Stimulated activated CD8-positive, alpha-beta memory T cell treated with anti-CD3 and anti-CD28 coated beads, Interleukin-2, amount 100 ng/mL, for 1 hour (primary cell): ENCODE measurements around the gene NDUFS6.
"Not testable (repeated sequence)": the region's sequence is repeated elsewhere in the genome, so short reads cannot be mapped to it uniquely, and the experiment has no call there.

Source experiments
- DNase-seq, 2 donors: peaks; one replicate each; pipeline ENCODE4 v3.0.0-alpha.2; 2020; ENCODE audit warnings: low read depth in 2 of 2

NDUFS6 gene

DNA sequence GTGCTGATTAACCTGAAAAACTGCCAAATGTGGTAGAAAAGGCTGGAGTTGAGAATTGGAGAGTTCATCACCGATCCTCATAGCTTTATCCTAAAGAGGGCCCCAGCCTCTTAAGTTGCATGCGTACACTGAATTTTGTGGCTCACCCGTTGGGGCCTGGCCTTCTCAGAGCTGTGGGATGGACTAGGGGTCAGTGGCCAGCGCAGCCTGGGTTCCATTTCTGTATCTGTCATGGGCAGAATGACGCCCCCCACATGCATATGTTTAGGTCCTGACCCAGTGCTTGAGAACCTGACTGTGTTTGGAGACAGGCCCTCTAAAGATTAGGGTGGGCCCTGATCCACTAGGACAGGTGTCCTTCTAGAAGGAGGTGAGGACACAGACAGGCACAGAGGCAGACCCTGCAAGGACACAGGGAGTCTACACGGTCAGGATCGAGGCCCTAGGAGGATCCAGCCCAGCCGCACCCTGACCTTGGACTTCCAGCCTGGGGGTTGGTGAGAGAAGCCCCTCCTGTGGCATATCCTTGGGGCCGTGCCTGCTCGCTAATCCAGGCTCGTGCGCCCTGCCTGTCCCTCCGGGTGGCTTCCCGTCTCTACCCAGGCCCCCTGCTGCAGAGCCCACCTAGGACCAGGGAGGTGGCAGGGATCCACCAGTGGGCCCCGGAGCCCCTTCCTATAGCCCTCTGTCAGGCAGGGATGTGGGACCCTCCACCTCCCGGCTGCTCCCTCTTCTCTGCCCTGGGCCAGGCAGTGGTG, 32.2 kb downstream of the NDUFS6 start:
- DNase-seq: no peak

DNA sequence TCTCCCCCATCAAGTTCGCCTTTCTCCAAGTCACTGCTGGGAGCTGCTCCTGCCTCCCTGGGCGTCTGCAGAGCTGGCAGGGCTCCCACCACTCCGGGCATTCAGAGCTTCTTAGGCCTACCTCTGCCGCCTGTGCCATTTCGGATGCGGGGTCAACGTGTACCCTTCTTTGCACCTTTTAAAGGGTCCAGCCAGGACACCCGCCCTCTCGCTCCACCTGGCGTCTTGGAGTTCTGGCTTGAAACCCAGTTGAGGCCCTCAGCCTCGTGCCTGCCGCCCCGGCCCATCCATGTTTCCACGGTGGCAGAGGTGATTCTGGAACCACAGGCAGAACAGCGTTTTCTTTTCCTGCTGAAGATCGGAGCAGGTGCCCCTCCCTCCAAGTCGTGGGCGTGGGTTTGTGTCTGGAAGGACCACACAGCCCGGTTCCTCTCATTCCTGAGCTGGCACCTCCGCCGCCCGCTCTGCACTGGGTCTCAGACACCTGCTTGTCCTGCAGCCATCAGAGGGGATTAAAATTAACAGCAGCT, 32.9 kb downstream of the NDUFS6 start:
- no peak for DNase-seq

DNA sequence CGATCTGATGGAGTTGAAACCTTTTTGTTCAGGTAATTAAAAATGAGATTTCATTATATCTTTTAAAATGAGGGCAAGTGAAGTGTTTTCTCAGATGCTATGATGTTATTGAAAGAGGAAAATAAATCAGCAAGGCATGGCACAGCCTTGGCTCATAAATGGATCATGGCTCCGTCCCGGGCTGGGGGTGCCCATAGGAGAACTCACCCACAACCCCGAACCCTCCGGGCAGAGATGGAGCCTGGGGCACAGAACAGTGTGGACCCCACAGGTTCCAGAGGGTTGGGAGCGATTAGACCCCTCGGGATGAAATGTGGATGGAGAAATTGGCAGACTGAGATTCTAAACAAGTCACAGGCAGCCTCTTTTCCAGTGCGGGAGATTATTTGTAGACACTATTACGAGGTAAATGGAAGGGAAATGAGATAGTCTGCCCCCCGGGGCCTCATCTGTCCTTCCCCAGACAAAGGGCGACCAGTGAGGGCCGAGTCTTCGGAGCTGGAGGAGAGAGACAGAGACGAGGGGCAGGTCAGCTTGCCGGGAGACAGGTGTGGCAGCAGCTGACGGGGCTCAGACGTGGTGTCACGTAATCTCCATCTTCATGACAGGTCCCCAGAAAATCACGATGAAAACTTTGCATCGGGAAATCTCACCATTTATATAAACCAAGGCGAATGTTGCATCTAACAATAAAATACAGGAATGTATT, 33.7 kb downstream of the NDUFS6 start:
- DNase-seq: no peak

DNA sequence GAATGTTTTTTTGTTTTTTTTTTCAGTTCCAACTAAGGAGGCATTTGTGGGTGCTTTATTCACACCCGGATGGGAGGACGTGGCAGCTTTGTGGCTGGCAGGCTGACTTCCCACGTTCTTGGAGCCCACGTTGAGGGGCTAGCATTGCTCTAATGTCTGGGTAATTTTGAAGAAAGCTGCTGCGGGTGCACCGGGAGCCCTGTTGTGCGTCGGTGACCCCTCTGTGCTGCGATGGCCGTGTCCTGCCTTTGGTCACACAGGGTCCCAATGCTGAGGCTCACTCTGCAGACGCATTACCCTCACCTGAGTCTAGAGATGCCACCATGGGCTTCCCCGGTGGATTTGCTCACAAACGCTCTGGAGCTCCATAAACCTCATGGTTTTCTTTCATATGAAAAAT, 34.2 kb downstream of the NDUFS6 start:
- DNase-seq: no peak

DNA sequence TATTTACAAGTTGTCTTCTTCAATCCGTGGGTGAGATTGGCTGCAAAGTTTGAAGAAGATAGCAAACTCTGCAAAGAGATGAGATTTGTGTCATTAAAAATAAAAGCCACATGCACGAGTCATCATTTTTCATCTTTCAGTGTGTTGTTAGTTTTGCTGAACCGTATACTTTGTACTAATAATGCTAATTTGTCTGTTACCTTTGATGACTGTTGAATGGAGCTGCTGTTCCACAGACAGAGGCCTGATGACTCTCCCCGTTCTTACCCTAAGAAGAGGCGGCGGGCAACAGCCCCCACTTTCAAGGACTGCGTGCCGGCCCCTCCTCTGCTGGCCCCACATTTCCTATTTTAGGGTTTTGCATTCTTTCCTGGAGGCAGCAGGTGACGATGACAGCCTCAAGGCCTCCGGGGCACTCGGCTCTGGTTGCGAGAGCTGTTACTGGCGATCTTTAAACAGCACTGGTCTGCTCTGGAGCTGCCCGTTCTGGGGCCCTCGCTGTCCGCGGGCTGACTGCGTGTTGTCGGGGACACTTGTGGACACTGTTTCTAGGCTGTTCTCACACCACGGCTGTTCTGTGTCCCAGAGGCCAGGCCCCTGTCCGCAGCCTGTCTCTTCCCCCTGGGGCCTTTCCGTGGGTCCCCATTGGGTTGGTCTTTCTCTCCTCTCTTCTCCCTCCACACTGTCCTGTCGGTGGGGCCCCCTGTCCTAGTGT, 35.1 kb downstream of the NDUFS6 start:
- no peak for DNase-seq

DNA sequence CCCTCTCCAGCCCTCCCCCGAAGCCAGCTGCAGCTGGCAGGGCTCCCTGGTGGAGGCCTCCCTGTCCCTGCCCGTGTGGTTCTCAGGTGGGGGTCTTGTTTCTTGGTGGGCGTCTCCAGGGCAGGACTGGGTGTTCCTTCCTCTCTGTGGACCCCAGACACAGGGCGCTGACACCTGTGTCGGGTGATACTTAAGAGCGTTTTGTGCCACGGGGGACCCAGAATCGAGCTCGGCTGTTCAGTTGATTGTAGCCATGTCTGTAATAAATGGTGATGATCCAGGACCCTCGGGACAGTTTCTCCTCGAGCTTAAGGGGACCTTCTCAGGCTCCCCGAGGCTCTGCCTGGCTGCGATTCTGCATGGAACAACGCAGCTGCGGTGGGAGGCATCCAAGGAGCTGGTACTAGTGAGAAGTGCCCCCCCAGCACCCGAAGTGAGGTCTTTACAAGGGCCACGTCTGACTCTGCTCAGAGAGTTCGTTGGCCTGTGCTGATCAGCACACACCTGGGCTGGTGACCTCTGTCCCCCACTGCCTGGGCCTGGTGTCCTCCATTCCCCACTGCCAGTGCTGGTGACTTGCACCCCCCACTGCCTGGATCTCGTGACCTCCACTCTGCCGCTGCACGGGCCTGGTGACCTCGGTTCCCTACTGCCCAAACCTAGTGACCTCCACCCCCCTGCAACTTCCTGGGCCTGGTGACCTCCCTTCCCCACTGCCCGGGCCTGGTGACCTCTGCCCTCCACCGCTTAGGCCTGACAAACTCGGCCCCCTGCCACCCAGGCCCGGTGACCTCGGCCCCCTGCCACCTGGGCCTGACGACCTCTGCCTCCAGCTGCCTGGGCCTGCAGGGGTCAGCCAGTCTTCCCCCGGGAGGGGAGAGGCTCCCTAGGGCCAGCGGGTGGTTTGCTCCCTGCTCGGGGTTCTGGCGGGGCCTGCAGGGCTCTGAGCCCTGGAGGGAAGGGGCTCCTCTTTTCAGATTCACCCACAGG, 36.0 kb downstream of the NDUFS6 start:
- no peak for DNase-seq

DNA sequence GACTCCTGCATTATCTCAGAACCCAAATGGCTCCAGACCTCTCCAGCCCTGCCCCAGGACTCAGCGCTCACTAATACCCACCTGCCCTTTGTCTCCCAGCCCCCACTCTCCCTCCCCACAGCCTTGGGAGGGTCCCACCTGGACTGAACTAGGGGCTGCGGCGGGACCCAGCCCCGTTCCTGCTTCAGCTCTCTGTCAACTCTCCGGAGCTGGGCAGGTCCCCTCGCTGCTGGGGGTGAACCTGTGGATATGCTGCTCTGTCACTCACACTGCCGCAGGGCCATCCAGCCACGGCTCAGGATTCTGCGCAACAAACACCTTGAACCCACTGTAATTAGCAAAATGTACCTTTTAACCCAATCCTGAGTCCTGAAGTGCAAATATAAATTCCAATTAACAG, 36.8 kb downstream of the NDUFS6 start:
- no peak for DNase-seq

DNA sequence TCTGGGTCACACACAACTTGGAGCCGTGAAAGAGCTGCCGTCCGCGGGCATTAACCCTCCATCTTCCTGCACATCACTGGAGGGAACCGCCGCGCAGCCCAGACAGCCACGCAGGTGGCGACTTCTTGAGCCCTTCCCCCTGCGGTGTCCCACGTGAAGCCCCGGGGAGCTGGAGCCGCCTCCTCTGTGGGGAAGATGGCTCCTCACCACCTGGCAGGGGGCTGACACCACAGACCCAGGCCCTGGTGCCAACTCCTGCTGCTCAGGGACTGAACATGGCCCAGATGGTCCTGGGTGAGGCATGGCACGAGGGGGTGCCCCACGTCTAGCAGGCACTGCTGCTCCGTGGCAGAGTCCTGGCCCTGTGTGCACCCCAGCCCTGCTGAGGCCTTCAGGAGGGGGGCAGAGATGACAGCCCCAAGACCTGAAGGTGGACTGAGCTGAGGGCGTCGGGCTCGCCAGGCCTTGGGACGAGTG, 38.9 kb downstream of the NDUFS6 start:
- no peak for DNase-seq

DNA sequence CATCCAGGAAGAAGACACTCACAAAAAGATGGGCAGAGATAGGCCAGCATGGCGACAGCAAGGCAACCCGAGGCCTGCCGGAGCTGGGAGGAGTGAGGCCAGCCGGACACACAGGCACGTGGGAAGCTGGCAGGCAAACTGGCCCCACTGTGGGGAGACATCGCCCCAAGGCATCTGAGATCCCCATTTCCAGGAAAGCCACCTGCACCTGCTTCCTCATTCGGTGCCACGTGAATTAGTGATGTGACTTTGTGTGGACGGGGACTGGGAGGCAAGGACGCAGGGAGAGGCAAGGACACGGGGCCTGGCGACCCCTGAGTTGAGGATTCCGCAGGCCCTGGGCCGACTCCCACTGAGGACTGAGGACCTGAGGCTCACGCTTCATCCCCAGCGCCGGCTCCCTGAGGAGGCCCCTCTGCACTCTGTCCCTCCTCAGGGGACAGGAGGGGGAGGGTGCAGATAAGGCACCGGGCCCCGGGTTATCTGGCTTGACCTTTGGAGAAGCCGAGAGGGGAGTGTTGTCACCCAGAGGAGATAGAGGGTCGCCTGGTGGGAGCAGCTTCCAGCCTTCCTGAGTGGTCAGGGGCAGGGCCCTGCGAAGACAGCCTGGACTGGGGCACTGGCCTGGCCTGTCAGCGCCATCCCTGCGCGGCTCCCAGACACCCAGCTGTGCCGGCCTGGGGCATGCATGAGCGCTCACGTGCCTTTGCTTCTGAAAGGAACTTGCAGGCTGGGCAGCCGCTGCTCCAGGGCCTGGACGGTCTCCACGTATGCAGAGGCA, 39.7 kb downstream of the NDUFS6 start:
- DNase-seq: no peak

DNA sequence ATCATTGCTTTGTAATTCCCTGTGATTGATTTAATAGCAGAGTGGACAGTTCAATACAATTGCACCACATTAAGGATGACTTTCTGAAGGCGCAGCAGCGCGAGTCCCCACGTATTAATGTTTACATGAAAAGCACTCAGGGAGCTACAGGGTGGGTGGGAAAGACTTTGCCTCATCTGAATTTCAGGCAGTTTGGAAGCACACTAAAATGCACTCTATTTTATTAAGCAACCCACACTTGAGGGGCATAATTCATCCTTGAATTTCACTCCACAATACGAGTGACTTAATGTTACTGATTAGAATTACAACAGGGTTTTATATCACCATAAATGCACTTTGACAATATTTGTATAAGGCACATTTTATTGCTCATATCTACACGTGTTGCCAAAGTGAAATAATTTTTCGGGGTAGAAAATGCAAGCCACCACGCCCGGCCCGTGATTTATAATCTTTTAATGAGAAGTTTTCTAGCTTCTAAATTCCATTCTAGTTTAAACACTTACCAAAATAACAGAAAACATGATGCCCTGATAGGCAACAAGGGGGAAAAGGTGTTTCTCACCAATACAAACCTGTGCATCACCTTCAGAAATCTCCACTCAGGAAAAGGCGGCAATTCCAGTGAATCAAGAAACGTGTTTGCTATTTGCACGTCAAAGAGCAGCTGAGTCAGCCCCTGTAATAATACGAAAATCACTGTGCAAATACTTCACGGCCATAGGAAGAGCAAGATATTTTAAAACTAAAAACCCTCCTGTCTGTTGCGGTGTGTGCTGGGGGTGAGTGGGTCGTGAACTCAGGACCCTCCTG, 41.0 kb downstream of the NDUFS6 start:
- no peak for DNase-seq

DNA sequence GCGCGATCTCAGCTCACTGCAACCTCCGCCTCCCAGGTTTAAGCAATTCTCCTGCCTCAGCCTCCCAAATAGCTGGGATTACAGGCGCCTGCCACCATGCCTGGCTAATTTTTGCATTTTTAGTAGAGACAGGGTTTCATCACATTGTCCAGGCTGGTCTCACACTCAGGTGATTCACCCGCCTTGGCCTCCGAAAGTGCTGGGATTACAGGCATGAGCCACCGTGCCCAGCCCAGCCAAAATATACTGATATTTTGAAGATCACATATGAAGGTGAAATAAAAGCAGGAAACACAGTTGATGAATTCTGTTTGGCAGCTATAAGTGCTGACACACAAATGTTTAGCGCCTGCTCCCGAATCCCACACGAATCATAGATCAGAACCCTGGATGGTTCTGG, 42.6 kb downstream of the NDUFS6 start:
- not testable (repeated sequence) for DNase-seq

DNA sequence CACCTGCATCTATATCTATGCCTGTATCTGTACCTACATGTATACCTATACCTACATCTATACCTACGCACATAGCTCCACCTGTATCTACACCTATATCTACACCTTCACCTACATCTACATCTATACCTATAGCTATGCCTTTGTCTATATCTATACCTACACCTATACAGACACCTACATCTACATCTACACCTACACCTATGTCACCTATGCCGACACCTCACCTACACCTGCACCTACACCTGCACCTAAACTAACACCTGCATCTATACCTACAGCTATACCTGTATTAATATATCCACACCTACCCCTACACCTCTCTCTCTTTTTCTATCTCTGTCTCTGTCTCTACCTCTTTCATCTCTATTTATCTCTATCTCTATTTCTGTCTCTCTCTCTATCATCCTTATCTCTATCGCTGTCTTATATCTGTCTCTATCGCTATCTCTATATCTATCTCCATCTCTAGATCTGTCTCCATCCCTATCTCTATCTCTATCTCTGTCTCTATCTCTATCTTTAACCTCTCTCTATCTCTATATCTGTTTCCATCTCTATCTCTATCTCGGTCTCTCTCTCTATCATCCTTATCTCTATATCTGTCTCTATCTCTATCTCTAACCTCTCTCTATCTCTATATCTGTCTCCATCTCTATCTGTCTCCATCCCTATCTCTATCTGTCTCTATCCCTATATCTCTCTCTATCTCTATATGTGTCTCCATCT, 43.7 kb downstream of the NDUFS6 start:
- DNase-seq: no peak

DNA sequence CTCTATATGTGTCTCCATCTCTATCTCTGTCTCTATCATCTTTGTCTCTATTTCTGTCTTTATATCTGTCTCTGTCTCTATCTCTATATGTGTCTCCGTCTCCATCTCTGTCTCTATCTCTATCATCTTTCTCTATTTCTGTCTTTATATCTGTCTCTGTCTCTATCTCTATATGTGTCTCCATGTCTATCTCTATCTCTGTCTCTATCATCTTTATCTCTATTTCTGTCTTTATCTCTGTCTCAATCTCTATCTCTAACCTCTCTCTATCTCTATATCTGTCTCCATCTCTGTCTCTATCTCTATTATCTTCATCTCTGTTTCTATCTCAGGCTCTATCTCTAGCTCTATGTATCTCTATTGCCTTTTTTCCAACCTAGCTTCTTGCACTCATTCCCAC, 44.5 kb downstream of the NDUFS6 start:
- DNase-seq: no peak

DNA sequence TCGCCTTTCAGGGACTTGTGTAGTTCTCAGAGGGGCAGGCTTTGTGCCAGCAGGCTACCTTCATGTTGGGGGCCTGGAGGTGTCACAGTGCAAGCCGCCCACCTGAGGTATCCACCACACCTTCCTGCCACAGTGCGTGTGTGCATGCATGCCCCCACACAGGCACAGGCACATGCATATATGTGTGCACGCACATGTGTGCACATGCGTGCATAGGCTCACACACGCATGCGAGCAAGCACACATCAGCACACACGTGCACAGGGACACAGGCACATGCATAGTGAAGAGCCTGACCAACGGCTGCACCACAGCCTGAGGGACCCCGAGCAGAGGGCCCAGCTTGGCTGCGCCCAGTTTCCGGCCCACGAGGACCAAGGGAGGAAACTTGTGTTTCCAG, 45.4 kb downstream of the NDUFS6 start:
- no peak for DNase-seq

DNA sequence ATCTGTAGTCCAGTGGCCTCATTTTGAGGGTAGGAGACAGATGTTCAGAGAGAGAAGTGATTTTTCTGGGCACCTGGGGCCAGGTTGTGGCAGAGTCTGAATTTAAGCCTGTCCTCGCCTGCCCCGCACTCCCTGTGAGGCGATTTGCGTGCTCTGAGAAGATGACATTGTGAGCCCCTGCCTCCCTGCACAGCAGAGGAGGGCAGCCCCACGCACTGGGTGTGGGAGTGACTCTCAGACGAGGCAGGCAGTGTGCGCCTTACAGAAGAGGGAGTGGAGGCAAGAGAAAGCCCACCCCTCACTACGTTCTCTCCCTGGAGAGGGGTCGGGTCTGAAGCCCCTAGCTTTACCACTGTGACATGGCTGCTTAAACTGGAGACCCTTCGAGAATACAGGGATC, 45.8 kb downstream of the NDUFS6 start:
- DNase-seq: no peak

DNA sequence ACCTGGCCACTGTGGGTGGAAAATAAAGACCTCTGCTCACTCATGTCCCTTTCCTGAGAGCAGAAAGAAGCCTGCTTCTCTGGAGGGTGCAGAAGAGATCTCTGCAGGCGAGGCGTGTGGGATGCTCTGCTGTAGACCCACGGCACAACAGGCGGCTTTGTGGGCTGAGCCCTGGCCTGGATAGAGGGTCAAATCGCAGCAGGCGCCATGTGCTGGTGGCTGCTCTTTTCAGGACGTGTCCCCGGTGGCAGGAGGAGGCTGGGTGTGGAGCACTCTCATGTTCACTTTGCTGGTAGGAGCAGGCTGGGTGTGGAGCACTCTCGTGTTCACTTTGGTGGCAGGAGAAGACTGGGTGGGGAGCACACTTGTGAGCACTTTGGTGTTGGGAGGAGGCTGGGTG, 46.4 kb downstream of the NDUFS6 start:
- DNase-seq: no peak

DNA sequence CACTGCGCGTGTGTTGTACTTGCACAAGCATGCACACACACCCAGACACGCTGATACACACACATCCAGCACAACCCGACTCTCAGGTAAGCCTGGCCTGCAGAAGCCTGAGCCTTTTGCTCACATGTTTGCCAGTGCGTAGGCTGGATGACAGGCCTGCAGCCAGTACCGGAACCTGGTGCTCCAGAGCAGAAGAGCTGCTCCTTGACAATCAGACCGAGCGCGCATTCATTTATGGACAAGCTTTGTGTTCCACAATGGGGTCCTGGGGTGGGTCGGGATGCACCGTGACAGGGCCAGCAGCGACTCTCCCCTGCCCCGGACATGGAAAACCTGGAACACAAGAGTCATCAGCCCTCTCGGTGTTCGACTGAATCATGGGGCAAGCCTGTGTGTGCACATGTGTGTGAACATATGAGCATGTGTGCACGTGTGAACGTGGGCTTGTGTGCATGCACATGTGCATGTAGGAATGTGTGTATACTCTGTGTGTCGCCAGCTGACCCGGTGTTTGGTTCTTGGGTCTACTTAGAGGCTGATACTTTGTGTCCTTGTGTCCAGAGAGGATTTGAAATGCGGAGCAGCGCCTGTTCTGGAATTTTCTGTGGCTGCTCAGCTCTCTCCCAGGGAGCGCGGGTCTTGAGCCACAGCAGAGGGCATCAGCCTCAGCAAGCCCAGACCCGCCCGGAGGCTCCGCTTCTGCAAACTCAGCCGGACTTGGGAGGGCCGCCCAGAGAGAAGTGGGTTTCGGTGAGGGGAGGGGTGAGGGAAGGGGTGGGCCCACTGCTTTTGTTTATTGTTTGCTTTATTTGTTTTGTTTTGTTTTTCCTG, 49.3 kb downstream of the NDUFS6 start:
- no peak for DNase-seq
